GM21526 (cell line): Measurements from ENCODE around the gene EPN1.

ENCODE experiments used
- ATAC-seq: cut with Tn5 transposase; IDR thresholded peaks from one replicate; pipeline ENCODE4 v1.9.1; 2021; ENCODE audit warnings: moderate library complexity; ENCODE audit not compliant: unreplicated experiment, low FRiP score

Gene EPN1

DNA sequence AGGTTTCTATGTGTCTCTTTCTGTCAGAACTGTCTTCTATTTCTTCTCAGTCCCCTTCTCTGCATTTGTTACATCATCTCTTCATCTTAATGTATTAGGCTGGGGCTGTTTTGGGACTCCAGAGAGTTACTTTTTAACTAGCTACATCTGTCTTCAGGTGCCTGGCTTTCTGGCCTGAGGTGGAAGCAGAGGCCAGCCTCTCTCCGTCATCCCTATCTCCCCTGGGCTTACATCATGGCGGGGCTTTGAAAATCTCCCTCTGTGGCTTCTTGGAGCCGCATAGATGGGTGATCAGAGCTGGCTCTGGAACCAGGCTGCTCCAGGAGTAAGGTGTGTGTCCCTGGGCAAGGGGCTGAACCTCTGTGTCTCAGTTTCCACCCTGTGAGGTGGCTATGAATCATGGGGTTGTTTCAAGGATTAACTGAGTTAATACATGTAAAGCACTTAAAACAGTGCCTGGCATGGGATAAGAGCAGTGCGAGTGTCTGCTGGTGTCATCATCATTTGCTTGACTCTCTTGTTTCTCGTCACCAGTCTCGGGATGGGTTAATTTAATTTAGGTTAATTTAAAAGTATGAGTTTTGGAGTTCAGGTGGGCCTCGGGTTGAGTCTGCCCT is 2.0 kb downstream of the EPN1 start:
- ATAC-seq = no peak

DNA sequence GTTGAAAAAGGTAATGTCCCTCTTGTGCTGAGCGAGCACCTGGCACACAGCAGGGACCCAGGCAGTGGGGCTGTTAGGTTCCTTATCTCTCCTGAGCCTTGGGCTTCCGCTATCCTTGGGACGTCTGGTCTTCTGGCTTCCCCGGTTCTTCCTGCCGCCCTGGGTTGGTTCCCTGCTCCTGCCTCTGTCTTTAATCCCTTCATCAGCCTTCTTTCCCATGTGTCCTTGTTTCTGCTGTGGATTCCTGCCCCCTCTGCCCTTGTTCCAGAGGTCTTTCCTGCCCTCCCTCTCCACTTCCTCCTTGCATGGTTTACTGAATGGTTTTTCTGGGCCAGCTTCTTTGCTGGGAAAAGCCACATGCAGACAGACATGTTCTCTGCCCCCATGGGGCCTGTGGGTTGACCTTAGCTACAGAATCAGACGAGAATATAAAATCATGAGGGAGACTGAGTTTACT is 2.6 kb downstream of the EPN1 start:
- peak; percentile 1 for ATAC-seq

DNA sequence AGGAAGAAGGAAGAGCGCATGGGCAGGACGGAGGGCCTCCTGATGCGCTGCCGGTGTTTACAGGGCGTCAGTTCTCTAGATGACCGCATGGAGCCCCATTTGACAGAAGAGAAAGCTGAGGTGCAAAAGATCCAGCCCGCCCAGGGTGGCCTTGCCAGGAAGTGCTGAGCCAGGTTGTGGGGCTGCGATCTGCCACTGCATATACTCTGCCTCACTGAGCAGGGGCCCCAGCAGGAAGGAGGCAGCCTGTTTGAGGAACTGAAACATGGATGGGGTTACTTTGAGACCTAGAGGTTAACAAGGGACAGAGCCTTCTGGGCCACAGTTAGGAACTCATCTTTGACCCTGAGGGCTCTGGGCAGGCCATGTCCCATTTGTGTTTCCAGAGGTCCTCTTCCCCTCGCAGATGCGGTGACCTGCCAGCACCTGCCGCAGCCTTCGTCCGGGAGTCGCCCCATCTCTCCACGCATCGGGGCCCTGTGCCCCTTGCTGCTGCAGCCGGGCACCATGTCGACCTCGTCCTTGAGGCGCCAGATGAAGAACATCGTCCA is 3.2 kb downstream of the EPN1 start:
- ATAC-seq = peak; percentile 66

DNA sequence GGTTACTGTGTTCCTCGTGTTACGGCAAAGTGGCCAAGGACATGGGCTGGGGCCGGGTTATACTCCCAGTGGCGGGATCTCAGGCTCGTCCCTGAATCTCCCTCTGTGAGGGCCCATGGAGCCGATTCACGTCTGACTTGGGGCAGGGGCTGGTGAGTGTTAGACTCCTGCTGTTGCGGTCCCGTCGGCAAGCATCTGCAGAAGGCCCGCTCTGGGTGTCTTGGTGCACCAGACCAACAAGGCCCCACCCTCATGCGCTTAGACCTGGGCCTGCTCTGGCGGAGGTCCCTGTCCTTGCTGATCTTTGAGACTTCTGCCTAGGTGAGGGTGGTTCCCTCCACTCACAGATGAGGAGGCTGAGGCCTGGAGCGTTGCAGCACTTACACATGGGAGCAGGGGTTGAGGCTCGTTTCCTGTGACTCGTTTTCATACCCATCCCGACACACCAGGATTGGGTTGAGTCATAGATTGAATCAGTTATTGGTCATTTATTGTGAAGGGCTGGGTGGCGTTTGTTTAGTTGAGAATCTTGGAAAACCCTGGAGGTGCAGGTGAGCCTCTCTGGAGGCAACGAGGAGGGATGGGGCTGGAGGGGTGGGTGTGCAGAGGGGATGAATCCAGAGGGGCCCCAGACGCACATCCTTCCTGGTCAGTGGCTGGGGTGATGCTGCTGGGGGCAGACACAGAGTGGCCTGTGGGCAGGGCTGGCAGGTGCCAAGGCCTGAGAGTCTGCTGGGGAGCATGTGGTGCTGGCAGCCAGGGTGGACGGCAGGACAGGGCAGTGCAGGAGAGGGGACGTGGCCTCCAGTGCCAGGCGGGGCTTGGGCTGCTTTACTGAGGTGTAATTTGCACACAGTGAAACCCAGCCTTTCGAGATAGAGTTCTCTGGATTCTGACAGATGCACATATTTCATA is 4.6 kb downstream of the EPN1 start:
- ATAC-seq = no peak

DNA sequence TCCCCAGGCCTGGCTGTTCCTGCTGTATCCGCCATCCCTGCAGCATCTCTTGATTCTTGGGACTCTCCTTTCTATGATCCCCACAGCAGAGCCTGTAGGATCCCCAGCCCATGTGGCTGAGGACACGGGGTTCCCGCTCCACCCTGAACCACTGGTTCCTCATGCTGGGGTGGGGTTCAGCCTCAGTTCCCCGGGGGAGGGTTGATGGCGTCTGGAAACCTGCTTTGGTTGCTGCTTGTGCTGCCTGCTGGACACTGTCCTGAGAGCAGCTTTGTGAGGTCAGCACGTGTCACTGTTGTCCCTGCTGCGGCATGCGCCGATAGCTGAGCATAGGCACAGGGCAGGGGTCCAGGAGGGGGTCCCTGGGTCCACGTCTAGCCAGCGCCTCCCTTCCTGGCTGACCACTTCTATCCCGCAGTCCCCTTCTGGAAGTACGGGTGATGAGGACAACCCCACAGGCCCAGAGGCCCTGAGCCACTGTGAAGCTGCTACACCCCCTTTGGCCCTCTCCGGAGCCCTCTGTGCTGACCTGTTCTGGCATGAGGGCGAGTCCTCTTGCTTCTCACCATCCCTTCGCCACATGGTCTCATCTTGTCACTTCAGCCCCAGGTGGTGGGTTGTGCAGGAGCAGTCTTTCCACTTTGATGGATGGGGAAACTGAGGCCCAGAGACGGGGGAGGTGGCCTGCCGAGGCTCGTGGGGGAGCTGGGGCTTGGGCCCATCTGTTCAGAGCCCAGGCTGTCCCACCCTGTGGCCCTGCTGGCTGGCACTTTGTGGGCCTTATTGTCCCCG is 5.5 kb downstream of the EPN1 start:
- no peak for ATAC-seq

DNA sequence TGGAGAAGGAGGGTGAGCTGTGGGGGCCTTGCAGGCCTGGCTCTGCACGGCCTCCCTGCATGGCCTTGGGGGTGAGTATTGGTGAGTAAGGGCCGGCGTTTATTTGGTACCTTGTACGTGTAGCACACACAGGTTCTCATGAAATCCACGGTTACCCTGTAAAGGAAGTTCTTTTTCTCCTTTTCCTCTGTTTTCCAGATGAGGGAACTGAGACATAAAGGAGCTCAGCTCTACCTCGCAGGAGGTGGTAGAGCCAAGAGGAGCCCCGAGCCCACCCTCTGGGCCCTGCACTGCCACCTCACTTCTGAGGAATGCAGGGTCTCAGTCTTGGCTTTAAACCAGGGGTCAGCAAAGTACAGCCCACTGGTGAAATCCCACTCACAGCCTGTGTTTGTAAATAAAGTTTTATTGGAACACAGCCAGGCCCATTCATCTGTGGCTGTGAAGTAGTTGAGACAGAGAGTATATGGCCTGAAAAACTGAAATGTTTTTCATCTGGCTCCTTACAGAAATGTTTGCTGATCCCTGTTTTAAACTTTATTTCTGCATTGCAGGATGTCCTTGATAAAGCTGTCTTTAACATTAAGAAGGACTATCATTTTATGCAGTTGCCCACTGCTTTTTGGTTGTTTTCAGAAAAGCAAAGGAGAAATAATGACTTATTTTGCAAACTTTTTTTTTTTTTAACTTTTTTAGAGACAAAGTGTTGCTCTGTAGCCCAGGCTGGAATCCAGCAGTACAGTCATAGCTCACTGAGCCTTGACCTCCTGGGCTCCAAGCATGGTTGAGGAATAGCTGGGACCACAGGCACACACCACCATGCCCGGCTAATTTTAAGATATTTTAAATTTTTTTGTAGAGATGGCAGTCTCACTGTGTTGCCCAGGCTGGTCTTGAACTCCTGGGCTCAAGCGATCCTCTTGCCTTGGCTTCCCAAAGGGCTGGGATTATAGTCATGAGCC is 6.4 kb downstream of the EPN1 start:
- ATAC-seq = no peak

DNA sequence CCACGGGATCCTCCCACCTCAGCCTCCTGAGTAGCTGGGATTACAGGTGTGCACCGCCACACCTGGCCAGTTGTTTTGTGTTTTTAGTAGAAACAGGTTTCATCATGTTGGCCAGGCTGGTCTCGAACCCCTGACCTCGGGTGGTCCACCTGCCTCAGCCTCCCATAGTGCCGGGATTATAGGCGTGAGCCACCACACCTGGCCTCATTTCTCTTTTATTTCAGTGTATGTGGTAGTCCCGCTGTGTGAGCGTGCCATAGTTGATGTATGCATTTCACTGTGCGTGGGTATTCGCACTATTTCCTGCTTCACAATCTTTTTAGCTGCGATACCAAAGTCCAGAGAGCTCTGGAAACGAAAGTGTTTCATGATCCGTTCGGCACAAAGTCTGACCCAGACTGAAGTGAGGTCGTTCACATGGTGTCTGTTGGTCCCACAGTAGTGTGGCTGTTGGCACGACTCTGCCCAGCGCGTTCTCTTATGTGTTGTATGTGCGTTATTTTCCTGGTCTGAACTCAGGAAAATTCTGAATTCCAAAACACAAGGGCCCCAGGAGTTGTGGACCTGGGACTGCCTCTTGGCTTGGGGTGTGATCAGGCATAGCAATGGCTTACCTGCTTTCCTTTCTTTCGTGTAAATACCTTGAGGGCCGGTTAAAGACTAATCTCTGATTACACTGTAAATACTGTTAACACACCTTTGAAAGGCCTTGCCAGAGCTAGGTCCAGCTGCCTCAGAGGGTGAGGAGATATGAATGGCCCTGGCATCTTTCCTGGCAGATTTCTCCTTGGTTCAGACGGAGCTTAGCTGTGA is 8.6 kb downstream of the EPN1 start:
- no peak for ATAC-seq

DNA sequence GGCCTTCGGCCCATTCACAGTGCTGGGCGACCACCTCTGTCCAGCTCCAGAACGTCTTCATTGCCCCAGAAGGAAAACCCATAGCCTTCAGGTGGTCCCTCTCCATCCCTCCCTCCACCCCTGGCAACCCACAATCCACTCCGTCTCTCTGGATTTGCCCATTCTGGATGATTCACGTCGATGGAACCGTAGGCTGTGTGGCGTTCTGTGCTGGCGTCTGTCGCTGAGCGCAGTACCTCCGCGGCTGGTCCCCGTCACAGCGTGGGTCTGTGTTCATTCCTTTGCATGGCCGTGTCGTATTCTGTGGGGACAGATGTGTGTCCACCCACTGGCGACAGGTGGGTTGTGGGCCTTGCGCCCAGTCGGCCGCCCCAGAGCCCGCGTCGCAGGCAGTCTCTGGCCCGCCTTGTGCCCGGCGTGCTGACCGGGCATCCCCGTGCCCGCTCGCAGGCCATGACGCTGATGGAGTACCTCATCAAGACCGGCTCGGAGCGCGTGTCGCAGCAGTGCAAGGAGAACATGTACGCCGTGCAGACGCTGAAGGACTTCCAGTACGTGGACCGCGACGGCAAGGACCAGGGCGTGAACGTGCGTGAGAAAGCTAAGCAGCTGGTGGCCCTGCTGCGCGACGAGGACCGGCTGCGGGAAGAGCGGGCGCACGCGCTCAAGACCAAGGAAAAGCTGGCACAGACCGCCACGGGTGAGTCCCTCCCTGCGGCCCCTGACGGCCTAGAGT is 10.1 kb downstream of the EPN1 start:
- no peak for ATAC-seq

DNA sequence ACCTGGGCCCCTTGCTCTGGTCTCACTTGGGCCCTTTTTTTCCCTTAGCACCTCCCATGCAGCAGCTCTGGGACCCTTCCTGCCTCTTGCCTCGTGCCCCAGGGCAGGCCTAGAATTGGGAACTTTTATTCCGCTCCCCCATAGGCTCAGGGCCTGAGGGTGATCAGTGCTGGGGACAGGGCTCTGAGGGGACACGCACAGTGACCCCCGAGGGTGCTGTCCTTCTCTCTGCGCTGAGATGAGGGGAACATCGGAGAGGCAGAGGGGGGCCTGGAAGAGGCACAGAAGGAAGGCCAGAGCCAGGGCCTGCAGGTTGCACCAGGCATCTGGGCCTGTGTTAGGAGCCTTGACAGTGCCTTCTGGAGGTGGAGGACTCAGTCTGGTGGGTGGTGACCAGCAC is 10.8 kb downstream of the EPN1 start:
- no peak for ATAC-seq

DNA sequence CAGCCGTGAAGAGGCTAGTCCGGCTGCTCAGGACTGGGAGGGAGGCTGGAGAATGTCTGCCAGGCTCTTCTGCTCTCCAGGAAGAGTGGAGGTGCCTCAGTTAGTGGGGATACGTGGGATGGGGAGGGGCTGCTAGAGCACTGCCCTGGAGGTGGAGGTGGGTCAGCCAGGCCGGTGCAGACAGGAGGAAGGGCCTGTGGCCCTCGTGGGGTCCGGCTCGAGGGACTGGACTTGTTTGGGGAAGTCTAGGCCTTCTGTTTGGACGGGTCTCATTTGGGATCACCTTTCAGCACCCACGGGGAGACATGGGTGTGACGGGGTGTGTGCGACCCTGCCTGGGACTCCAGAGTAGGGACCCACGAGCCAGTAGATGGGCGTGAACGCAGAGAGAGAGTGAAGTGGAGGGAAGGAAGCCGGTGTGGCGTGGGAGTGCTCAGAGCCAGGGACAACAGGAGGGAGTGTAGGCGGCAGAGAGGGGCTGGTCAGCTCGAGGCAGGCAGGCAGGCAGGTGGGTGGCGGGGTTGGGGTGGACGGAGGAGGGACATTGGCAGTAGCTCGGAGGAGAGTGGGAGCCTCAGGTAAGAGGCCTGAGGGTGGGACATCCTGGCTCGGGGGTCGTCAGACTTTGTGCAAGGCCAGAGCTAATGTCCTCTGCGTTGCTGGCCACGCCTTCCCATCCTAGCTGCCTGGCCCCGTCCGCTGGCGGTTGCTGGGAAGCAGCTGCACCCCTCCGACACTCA is 11.5 kb downstream of the EPN1 start:
- no peak for ATAC-seq

DNA sequence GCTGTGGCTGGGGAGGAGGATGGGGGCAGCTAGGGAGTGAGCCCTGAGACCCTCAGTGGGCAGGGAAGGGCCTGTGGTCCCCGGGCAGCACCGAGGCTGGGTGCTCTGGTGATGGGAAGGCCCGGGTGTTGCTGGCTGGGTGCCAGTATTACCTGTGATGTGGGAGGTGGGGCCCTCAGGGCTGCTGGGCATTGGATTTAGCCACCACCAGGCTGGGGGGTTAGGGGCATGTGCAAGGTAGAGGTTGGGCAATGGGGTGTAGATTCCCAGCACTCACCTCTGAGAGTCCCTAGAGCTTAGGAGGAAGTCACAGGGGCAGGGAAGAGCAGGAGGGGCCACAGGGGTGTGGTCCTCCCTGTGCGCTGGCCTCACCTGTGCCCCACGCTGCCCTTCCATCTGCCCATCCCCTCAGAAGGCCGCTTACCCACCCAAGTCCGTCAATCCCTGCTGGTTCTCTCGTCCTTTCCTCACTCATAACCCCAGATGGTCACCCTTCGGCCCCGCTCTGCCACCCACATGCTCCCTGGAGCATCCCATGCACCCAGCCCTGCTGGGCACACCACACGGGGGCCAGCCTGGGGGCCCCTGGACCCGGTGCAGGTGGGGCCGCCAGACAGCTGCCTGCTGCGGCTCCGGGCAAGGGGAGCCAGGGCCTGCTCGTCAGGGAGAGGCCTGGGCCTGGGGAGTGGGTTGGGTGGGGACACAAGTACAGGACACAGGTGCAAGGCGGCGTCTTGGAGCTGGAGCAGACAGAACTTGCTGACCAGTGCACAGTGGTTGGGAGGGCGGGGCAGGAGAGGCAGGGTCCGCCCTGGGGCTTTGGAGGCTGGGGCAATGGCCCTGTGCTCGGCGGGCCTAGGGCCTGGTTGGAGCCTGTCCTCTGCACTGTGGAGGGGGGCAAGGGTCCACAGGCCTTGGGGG is 12.5 kb downstream of the EPN1 start:
- ATAC-seq = no peak

DNA sequence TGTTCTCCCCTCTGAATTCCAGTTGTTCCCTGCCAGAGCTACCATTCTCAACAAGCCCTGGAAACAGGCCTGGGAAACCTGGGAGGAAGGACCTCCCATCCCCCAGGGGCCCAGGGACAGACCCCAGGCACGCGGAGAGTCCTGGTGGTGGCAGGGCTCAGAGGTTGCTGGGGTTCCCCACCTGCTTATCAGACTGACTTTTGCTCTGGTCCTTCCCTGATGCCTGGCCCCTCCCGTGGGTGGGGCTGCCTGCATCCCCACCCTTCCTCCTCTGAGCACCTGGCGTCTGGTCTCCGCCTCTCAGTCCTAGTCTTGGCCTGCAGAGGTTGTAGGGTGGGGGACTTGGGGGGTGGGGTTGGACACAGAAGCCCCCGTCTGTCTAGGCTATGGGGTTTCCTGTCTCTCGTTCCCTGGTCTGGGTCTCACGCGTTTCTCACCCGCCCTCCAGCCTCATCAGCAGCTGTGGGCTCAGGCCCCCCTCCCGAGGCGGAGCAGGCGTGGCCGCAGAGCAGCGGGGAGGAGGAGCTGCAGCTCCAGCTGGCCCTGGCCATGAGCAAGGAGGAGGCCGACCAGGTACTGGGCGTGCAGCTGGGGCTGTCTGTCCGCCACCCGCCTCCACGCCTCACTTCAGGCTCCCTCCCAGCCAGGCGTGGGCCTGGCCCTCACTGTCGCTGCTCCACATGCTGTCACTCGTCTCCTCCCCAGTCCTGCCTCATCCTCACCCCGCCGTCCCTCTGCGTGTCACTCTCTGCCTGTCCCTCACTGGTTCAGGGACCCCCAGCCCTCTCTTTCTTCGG is 13.6 kb downstream of the EPN1 start:
- ATAC-seq = no peak

DNA sequence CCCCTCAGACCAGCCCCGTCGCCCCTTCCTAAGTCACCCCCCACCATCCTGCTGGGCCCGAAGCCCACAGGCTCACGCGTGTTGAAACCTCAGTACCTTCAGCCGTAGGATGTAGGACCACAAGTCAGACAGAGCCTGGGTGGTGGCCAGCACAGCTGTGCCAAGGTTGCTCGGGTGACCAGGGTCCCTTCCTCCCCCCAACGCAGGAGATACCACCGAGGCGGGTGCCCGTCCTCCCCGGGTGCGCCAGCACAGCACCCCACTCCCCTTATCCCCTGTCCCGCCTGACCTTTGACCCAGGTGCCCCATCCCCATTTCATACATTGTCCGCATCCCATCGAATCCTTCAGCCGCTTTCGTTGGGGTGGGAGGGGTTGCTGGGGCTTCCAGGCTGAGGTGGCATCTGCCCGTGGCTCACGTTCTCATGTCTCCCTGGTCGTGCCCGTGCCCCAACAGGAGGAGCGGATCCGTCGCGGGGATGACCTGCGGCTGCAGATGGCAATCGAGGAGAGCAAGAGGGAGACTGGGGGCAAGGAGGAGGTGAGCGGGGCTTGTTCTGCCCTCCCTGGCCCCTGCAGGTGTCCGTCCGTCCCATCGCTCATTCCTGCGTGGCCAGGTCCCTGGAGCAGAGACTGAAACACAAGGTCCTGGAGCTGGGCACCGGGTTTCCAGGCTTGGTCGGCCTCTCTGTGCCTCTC is 14.5 kb downstream of the EPN1 start:
- no peak for ATAC-seq

DNA sequence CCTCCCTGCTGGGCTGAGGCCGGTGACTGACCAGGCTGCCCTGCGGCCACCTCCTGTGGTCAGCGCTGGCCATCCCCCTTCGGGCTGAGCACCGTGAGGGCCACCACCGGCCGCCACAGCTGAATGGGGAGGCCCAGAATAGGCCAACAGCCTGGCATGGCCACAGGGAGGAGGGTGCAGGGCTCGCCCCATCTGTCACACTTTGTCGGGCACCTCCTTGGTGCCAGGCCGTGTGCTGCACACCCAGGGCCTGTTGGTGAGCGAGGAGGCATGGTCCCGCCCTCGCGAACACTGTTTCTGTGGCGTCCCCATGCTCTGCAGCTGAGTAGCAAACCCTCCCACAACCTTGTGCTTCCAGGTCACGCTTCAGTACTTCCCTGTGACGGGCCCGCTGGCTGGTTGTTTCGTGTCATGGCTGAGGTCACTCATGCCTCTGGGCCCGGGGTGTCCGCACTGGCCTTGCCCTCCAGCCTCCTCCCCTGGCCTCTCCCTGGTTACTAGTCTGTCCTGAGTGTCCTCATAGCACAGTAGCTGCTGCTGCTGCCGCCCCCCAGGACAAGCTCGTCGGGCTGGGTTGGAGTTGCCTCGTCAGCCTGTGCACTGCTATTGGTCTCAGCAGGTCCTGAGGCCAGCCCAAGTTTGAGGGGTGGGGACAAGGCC is 15.2 kb downstream of the EPN1 start:
- ATAC-seq = no peak
